ENCODE data around the gene DNER.
"Not testable (repeated sequence)": the region's sequence is repeated elsewhere in the genome, so short reads cannot be mapped to it uniquely, and the experiment has no call there.

DNER gene, protein sequence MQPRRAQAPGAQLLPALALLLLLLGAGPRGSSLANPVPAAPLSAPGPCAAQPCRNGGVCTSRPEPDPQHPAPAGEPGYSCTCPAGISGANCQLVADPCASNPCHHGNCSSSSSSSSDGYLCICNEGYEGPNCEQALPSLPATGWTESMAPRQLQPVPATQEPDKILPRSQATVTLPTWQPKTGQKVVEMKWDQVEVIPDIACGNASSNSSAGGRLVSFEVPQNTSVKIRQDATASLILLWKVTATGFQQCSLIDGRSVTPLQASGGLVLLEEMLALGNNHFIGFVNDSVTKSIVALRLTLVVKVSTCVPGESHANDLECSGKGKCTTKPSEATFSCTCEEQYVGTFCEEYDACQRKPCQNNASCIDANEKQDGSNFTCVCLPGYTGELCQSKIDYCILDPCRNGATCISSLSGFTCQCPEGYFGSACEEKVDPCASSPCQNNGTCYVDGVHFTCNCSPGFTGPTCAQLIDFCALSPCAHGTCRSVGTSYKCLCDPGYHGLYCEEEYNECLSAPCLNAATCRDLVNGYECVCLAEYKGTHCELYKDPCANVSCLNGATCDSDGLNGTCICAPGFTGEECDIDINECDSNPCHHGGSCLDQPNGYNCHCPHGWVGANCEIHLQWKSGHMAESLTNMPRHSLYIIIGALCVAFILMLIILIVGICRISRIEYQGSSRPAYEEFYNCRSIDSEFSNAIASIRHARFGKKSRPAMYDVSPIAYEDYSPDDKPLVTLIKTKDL

GRCh38 chr2:229714080-229714735, at the start of gene DNER:
Gene DNER, minus strand, starts transcription at chr2:229714555. Its CDS starts 132 bp downstream, at chr2:229714423.
- TF ChIP-seq SUZ12 (IDR thresholded peaks at IDR 0.05; ENCODE audit: extremely low read depth, insufficient read depth, insufficient read length) (no peak), YY1 (IDR thresholded peaks at IDR 0.05; ENCODE audit: insufficient read depth, insufficient read length) (no peak), ZNF274 (IDR thresholded peaks at IDR 0.05; ENCODE audit: low read depth, low read length) (no peak)
- Histone ChIP-seq H3K4me3 (ENCODE audit: insufficient read length, low read depth) (peak within 1 kb of the TSS; percentile 70), H3K4me1 (ENCODE audit: insufficient read depth, insufficient read length) (peaks cover 4% of the 10 kb centered on the region), H3K9ac (ENCODE audit: insufficient read length, low read depth) (peak within 1 kb of the TSS; percentile 78), H3K9me3 (ENCODE audit: insufficient read depth, low read length) (no peaks in the 10 kb centered on the region), H3K36me3 (ENCODE audit: insufficient read depth, insufficient read length, low read length) (no peaks in the 10 kb centered on the region), H3K27me3 (ENCODE audit: insufficient read depth, insufficient read length) (peaks cover 77% of the 10 kb centered on the region)
- no peak for DNase-seq (ENCODE audit: low read depth, low spot score)

DNA sequence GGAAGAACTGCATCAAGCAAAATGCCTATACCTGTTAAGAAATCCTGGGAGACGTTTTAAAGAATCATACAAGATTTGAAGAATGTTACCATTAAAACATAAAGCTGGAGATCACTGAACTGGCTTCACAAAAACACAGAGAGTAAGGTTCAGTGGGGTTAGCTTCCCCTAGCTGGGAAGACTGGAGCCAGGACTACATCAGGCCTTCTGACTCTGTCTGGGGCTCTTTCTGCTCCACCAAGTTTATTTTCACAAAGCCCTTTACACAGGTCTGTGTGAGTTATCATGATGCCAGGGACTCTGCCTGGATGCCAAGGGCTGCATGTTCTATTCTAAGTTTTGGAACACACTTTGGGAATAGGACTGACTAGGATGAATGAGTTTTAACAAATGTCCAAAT, 47.3 kb upstream of the DNER start:
- TF ChIP-seq ZNF274 (IDR thresholded peaks at IDR 0.05; ENCODE audit: low read depth, low read length) (no peak), SUZ12 (IDR thresholded peaks at IDR 0.05; ENCODE audit: extremely low read depth, insufficient read depth, insufficient read length) (no peak), YY1 (IDR thresholded peaks at IDR 0.05; ENCODE audit: insufficient read depth, insufficient read length) (no peak)
- peaks cover 29% of the 10 kb centered on the region for H3K36me3 ChIP-seq (ENCODE audit: insufficient read depth, insufficient read length, low read length)
- no peak for DNase-seq (ENCODE audit: low read depth, low spot score)

GRCh38 chr2:229757462-229757861, 43.1 kb upstream of the DNER start:
- not testable (repeated sequence) for DNase-seq (ENCODE audit: low read depth, low spot score)

More for the DNA sequence above, 47.3 kb upstream of the DNER start:
- Histone ChIP-seq H3K27me3 (ENCODE audit: insufficient read depth, insufficient read length) (no peaks in the 10 kb centered on the region), H3K9ac (ENCODE audit: insufficient read length, low read depth) (no peak overlapping the region), H3K4me3 (ENCODE audit: insufficient read length, low read depth) (no peak overlapping the region), H3K9me3 (ENCODE audit: insufficient read depth, low read length) (no peaks in the 10 kb centered on the region), H3K4me1 (ENCODE audit: insufficient read depth, insufficient read length) (no peaks in the 10 kb centered on the region)

GRCh38 chr2:229752970-229753729, 38.8 kb upstream of the DNER start:
- TF ChIP-seq ZNF274 (IDR thresholded peaks at IDR 0.05; ENCODE audit: low read depth, low read length) (no peak), SUZ12 (IDR thresholded peaks at IDR 0.05; ENCODE audit: extremely low read depth, insufficient read depth, insufficient read length) (no peak), YY1 (IDR thresholded peaks at IDR 0.05; ENCODE audit: insufficient read depth, insufficient read length) (no peak)
- H3K4me1 ChIP-seq (ENCODE audit: insufficient read depth, insufficient read length): no peaks in the 10 kb centered on the region
- H3K36me3 ChIP-seq (ENCODE audit: insufficient read depth, insufficient read length, low read length): no peaks in the 10 kb centered on the region
- H3K27me3 ChIP-seq (ENCODE audit: insufficient read depth, insufficient read length): no peaks in the 10 kb centered on the region
- no peak for DNase-seq (ENCODE audit: low read depth, low spot score)
- H3K4me3 ChIP-seq (ENCODE audit: insufficient read length, low read depth): no peak overlapping the region
- no peaks in the 10 kb centered on the region for H3K9me3 ChIP-seq (ENCODE audit: insufficient read depth, low read length)
- no peak overlapping the region for H3K9ac ChIP-seq (ENCODE audit: insufficient read length, low read depth)

More at GRCh38 chr2:229757462-229757861, 43.1 kb upstream of the DNER start:
- not testable (repeated sequence) for H3K9ac ChIP-seq (ENCODE audit: insufficient read length, low read depth); H3K4me3 ChIP-seq (ENCODE audit: insufficient read length, low read depth); H3K9me3 ChIP-seq (ENCODE audit: insufficient read depth, low read length); H3K27me3 ChIP-seq (ENCODE audit: insufficient read depth, insufficient read length); H3K4me1 ChIP-seq (ENCODE audit: insufficient read depth, insufficient read length); H3K36me3 ChIP-seq (ENCODE audit: insufficient read depth, insufficient read length, low read length)

DNA sequence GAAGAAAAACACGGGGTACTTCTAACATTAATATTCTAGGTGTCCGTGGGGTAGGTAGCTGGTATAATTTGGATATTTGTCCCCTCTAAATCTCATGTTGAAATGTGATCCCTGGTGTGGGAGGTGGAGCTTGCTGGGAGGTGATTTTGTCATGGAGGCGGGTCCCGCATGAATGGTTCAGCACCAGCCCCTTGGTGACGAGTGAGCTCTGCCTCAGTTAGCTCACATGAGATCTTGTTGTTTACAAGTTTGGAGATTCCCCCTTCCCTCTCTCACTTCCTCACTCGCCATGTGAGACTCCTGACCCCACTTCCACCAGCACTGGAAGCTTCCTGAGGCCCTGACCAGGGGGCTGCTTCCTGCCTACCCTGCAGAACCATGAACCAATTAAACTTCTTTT, 35.4 kb upstream of the DNER start:
- Histone ChIP-seq H3K9me3 (ENCODE audit: insufficient read depth, low read length) (no peaks in the 10 kb centered on the region), H3K9ac (ENCODE audit: insufficient read length, low read depth) (no peak overlapping the region), H3K36me3 (ENCODE audit: insufficient read depth, insufficient read length, low read length) (no peaks in the 10 kb centered on the region), H3K4me3 (ENCODE audit: insufficient read length, low read depth) (no peak overlapping the region), H3K4me1 (ENCODE audit: insufficient read depth, insufficient read length) (no peaks in the 10 kb centered on the region), H3K27me3 (ENCODE audit: insufficient read depth, insufficient read length) (no peaks in the 10 kb centered on the region)
- no peak for TF ChIP-seq ZNF274 (IDR thresholded peaks at IDR 0.05; ENCODE audit: low read depth, low read length)
- no peak for TF ChIP-seq SUZ12 (IDR thresholded peaks at IDR 0.05; ENCODE audit: extremely low read depth, insufficient read depth, insufficient read length)
- no peak for TF ChIP-seq YY1 (IDR thresholded peaks at IDR 0.05; ENCODE audit: insufficient read depth, insufficient read length)
- no peak for DNase-seq (ENCODE audit: low read depth, low spot score)

DNA sequence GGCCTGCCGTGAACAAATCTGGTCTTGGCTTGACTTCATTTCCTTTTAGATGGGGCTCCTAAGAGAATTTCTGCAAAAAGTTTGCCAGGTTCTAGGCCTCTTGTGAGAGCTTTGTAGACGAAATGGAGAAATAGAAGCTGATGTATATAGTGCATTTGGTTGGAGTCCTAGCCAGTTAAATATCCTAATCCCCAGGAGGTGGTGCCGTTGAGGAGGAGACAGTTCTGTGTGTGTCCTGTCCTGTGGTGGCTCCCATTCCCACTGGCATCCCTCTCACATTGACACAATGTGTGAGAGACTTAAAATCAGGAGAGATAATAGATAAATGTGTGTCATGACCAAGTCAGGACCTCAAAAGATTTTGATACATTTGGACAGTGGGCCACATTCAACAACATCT, 34.6 kb upstream of the DNER start:
- no peaks in the 10 kb centered on the region for H3K4me1 ChIP-seq (ENCODE audit: insufficient read depth, insufficient read length)
- no peaks in the 10 kb centered on the region; the same call in 1 of the 2 replicates for H3K9me3 ChIP-seq (ENCODE audit: insufficient read depth, low read length)
- H3K9ac ChIP-seq (ENCODE audit: insufficient read length, low read depth): no peak overlapping the region
- TF ChIP-seq ZNF274 (IDR thresholded peaks at IDR 0.05; ENCODE audit: low read depth, low read length) (no peak), YY1 (IDR thresholded peaks at IDR 0.05; ENCODE audit: insufficient read depth, insufficient read length) (no peak), SUZ12 (IDR thresholded peaks at IDR 0.05; ENCODE audit: extremely low read depth, insufficient read depth, insufficient read length) (no peak)
- H3K4me3 ChIP-seq (ENCODE audit: insufficient read length, low read depth): no peak overlapping the region
- no peak for DNase-seq (ENCODE audit: low read depth, low spot score)
- H3K27me3 ChIP-seq (ENCODE audit: insufficient read depth, insufficient read length): no peaks in the 10 kb centered on the region
- no peaks in the 10 kb centered on the region for H3K36me3 ChIP-seq (ENCODE audit: insufficient read depth, insufficient read length, low read length)

GRCh38 chr2:229742691-229743090, 28.3 kb upstream of the DNER start:
- H3K4me3 ChIP-seq (ENCODE audit: insufficient read length, low read depth); H3K27me3 ChIP-seq (ENCODE audit: insufficient read depth, insufficient read length); DNase-seq (ENCODE audit: low read depth, low spot score); H3K36me3 ChIP-seq (ENCODE audit: insufficient read depth, insufficient read length, low read length); H3K4me1 ChIP-seq (ENCODE audit: insufficient read depth, insufficient read length); H3K9ac ChIP-seq (ENCODE audit: insufficient read length, low read depth): not testable (repeated sequence)
- H3K9me3 ChIP-seq (ENCODE audit: insufficient read depth, low read length): peaks cover 18% of the 10 kb centered on the region
